GM23248 (cell line): Measurements from ENCODE around the gene STX16. TPM values are rescaled to one million over a fixed set of nuclear protein-coding genes. Genes with fewer than 3 reads are reported as not detected.

Source experiments
- DNase-seq: peaks from one replicate; pipeline ENCODE4 v3.0.0-alpha.2; 2015
- H2AFZ ChIP-seq: fragments of 200-600 bp; sonication (generic); 2 replicates; pipeline ENCODE4 v1.6.1; 2016; ENCODE audit warnings: antibody characterized with exemption
- H3F3A ChIP-seq: fragments of 200-600 bp; sonication (generic); 2 replicates; pipeline ENCODE4 v1.6.1; 2016; ENCODE audit warnings: mild to moderate bottlenecking, antibody characterized with exemption, mixed run types; ENCODE audit not compliant: insufficient read depth
- H3K27ac ChIP-seq: fragments of 200-600 bp; sonication (generic); 2 replicates; pipeline ENCODE4 v1.5.1; 2016; ENCODE audit warnings: mild to moderate bottlenecking
- H3K27me3 ChIP-seq: fragments of 200-600 bp; sonication (generic); replicated peaks from 2 replicates; pipeline ENCODE4 v1.6.1; 2016; ENCODE audit warnings: mild to moderate bottlenecking; ENCODE audit not compliant: insufficient read depth
- H3K36me3 ChIP-seq: fragments of 200-600 bp; sonication (generic); 2 replicates; pipeline ENCODE4 v1.6.1; 2016; ENCODE audit warnings: low read depth, mild to moderate bottlenecking
- H3K4me1 ChIP-seq: fragments of 200-600 bp; sonication (generic); 2 replicates; pipeline ENCODE4 v1.6.1; 2016; ENCODE audit warnings: mild to moderate bottlenecking; ENCODE audit not compliant: insufficient read depth
- H3K4me2 ChIP-seq: fragments of 200-600 bp; sonication (generic); one replicate; pipeline ENCODE4 v1.6.1; 2016; ENCODE audit warnings: mild to moderate bottlenecking; ENCODE audit not compliant: unreplicated experiment
- H3K4me3 ChIP-seq: fragments of 200-600 bp; sonication (generic); 2 replicates; pipeline ENCODE4 v1.5.1; 2016; ENCODE audit warnings: mild to moderate bottlenecking
- H3K79me2 ChIP-seq: fragments of 200-600 bp; sonication (generic); 2 replicates; pipeline ENCODE4 v1.6.1; 2016; ENCODE audit warnings: mild to moderate bottlenecking; ENCODE audit not compliant: insufficient read depth
- H3K9ac ChIP-seq: fragments of 200-600 bp; sonication (generic); 2 replicates; pipeline ENCODE4 v1.6.1; 2016; ENCODE audit warnings: mild to moderate bottlenecking
- H3K9me2 ChIP-seq: fragments of 200-600 bp; sonication (generic); 2 replicates; pipeline ENCODE4 v1.6.1; 2016; ENCODE audit warnings: mixed run types, mild to moderate bottlenecking, moderate library complexity; ENCODE audit not compliant: insufficient read depth
- H3K9me3 ChIP-seq: fragments of 200-600 bp; sonication (generic); one replicate; pipeline ENCODE4 v1.6.1; 2017; ENCODE audit warnings: low read depth
- H4K20me1 ChIP-seq: fragments of 200-600 bp; sonication (generic); 2 replicates; pipeline ENCODE4 v1.6.0; 2016; ENCODE audit not compliant: insufficient read depth
- EZH2 ChIP-seq: fragments of 200-600 bp; sonication (generic); IDR thresholded peaks from 2 replicates; pipeline ENCODE4 v1.6.1; 2018; ENCODE audit warnings: antibody characterized with exemption, mild to moderate bottlenecking; ENCODE audit not compliant: insufficient read depth, poor library complexity, severe bottlenecking
- EZH2phosphoT487 ChIP-seq: fragments of 200-600 bp; sonication (generic); IDR thresholded peaks from 2 replicates; pipeline ENCODE4 v1.6.1; 2018; ENCODE audit warnings: antibody characterized with exemption, moderate library complexity, mild to moderate bottlenecking, low read depth; ENCODE audit not compliant: insufficient read depth
- WGBS, 2 experiments: methylation state at CpG; one replicate each; pipeline ENCODE4 v1.1.6; 2015 to 2017; ENCODE audit warnings: low lambda C conversion rate in 2 of 2, low coverage in 1 of 2; ENCODE audit errors: missing lambda C conversion rate in 2 of 2; 5-methylcytosine and 5-hydroxymethylcytosine counted together
- in situ Hi-C: fragments of 300-500 bp; cut with MboI; formaldehyde crosslinking; loops from 2 replicates; pipeline ENCODE4 v1.15.0; 2020
- polyA plus RNA-seq: library from polyadenylated mRNA; unstranded; fragments of >200 nt; fragmentation: Nextera tagmentation; extraction: Ambion mirVana; gene quantifications from 2 replicates; pipeline ENCODE4 v1.2.1, GENCODE V29; 2016
- total RNA-seq: library from RNA; depleted of rRNA; stranded (reverse); fragments of >200 nt; shearing (Covaris generic); gene quantifications from 2 replicates; pipeline ENCODE4 v1.2.3, GENCODE V29; 2014

Gene STX16
- total and polyA plus RNA-seq, 2 experiments from 2014 or later, result 17.6 to 36.9 TPM

- Histone ChIP-seq H3K9me2 (no peaks in the 10 kb centered on the region), H3K4me2 (no peak overlapping the region), H3K27ac (no peak overlapping the region), H2AFZ (no peak overlapping the region), H4K20me1 (no peaks in the 10 kb centered on the region), H3K4me1 (no peaks in the 10 kb centered on the region), H3K79me2 (no peaks in the 10 kb centered on the region), H3K36me3 (no peaks in the 10 kb centered on the region), H3K9me3 (no peaks in the 10 kb centered on the region), H3F3A (no peaks in the 10 kb centered on the region), H3K4me3 (no peak overlapping the region), H3K27me3 (no peaks in the 10 kb centered on the region), H3K9ac (no peak overlapping the region)
- TF ChIP-seq EZH2phosphoT487, result no peak
- TF ChIP-seq EZH2, result no peak
- WGBS, 2 experiments, result 77% methylated on average over 13 to 18 of the region's 19 CpGs
- DNase-seq, result no peak
- in situ Hi-C loops, result no loop called here
These were observed 40.8 kb upstream of the STX16 start for GRCh38 chr20:58610071-58610800.

DNA sequence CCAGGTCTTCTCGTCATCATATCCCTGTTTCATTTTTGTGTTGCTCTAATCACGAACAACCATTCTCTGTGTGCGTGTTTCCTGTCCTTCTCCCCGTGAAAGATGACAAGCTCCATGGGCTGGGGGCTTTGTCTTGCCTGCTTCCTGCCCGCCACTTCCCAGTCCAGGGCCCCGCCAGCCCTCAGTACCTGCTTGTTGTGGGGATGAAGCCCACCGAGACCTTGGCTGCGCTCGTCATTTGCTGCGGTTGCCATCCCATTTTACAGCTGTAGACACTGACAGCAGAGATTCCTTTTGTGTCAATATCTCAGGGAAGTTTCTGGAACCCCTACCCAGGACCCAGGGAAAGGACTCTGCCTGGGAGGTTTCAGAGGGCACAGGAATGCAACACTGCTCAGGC lies 40.3 kb upstream of the STX16 start:
- WGBS, 2 experiments, result 81 to 83% methylated on average over 10 of the region's 10 CpGs
- Histone ChIP-seq H3K79me2 (no peaks in the 10 kb centered on the region), H2AFZ (no peak overlapping the region), H3K36me3 (no peaks in the 10 kb centered on the region), H3K9me3 (no peaks in the 10 kb centered on the region), H3K9ac (no peak overlapping the region), H3K27ac (no peak overlapping the region), H3K27me3 (no peaks in the 10 kb centered on the region), H3K4me1 (no peaks in the 10 kb centered on the region), H3F3A (no peaks in the 10 kb centered on the region), H3K4me2 (no peak overlapping the region), H4K20me1 (no peaks in the 10 kb centered on the region), H3K9me2 (no peaks in the 10 kb centered on the region), H3K4me3 (no peak overlapping the region)
- no peak for TF ChIP-seq EZH2phosphoT487
- no peak for TF ChIP-seq EZH2
- DNase-seq, result no peak
- in situ Hi-C loops, result no loop called here

- Histone ChIP-seq H3K9me3 (no peaks in the 10 kb centered on the region), H2AFZ (no peak overlapping the region), H3F3A (no peaks in the 10 kb centered on the region), H4K20me1 (no peaks in the 10 kb centered on the region), H3K27me3 (no peaks in the 10 kb centered on the region), H3K27ac (no peak overlapping the region), H3K4me3 (no peak overlapping the region), H3K9ac (no peak overlapping the region), H3K79me2 (no peaks in the 10 kb centered on the region), H3K9me2 (no peaks in the 10 kb centered on the region), H3K4me1 (no peaks in the 10 kb centered on the region), H3K4me2 (no peak overlapping the region), H3K36me3 (no peaks in the 10 kb centered on the region)
- no peak for TF ChIP-seq EZH2phosphoT487
- TF ChIP-seq EZH2, result no peak
- in situ Hi-C loops, result no loop called here
- DNase-seq, result no peak
- 69% methylated on average over 10 of the region's 10 CpGs for WGBS, 2 experiments
These were observed 39.6 kb upstream of the STX16 start for GRCh38 chr20:58611236-58612030.

DNA sequence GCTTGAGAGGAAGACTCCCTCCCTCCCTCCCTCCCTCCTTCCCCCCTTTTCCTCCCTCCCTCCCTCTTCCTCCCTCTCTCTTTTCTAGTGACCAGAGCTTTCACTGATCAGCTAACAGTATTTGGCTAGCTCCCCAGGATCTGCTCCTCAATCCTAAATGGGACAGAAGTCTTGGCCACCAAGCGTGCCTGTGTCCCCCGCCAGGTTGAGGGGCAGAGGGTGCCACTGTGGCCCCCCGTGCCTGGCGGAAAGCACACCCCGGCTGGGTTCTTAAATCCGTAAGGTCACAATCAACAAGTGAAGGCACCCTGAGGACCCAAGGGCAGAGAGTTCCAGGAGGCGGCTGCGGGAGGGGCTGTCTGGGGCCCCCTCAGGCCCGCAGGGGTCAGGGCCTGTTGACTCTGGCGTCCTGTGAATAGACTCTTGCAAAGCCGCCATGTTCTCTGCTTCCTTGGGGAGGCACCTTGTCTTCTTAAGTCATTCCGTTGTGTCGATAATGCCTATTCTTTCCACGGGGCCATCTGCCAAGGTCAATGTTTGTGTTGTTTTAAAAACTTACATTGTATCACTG lies 38.9 kb upstream of the STX16 start:
- no peak for TF ChIP-seq EZH2phosphoT487
- in situ Hi-C loops, result no loop called here
- Histone ChIP-seq H3K9me2 (no peaks in the 10 kb centered on the region), H3K4me1 (no peaks in the 10 kb centered on the region), H3K9me3 (no peaks in the 10 kb centered on the region), H3K4me2 (no peak overlapping the region), H3K27ac (no peak overlapping the region), H3K4me3 (no peak overlapping the region), H3K27me3 (no peaks in the 10 kb centered on the region), H2AFZ (no peak overlapping the region), H3F3A (no peaks in the 10 kb centered on the region), H3K9ac (no peak overlapping the region), H3K36me3 (no peaks in the 10 kb centered on the region), H4K20me1 (no peaks in the 10 kb centered on the region), H3K79me2 (no peaks in the 10 kb centered on the region)
- no peak for DNase-seq
- WGBS, 2 experiments, result 83 to 85% methylated on average over 14 of the region's 14 CpGs
